ENCODE data around the gene BDH1.

BDH1 gene

DNA sequence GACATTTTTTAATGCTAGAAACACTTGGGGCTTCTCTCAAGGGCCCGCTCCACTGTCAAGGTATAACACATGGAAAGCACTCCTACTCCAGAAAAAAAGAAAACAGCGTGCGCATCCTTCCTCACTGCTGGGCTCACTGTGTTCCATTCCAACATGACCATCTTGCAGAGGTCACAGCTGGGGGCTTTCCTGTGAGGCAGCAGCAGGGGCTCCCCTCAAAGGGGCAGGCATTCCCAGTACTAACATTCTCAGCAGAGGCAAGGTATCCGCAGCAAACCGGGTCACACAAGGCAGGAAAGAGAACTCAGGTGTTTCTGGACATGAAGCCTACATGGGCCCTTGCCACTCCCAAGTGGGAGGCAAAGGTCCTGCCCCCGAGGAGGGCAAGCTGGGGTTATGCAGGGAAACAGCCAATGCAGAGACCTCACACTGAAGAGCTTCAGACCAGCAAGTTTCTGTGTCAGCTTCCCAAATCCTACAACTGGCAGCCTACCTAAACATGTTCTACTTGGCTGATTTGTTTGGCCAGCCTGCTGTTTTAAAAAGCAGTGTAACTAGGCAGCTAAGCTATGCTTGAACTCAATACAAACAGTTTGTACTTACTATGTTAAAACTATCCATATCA, 6.4 kb downstream of the BDH1 start:
- DNase-seq, result no peak

DNA sequence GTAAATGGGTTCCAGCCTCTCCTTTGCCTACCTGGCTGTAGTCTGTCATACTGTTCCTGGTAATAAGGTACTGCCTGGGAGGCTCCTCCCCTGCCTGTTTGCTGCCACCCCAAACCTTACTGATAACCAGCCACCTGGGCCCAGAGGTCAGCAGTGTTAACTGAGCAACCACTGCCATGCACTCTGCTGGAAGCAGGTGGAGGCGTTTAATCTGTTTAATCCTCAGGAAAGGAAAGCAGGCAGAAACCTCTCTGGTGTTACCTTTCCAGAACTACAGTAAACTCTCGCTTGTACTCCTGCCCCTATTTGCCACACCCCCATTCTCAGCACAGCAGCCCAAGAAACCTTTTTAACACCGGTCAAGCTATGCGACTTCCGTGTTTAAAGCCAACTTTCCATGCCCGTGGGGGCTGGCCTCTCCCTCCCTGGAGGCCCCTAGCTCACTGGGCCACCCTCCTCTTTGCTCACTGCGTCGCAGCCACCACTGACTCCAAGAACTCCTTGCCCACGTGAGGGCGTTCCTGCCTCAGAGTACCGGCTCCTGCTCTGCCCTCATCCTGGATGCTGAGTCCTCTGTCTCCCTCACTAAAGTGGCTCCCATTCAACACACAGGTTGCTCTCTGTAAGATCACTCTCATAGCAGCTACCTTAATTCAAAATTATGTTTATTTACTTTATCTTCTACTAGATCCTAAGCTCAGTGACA, 8.3 kb downstream of the BDH1 start:
- DNase-seq, result peak in 3 of 51 donors; percentile 4 to 17 (median 16)

DNA sequence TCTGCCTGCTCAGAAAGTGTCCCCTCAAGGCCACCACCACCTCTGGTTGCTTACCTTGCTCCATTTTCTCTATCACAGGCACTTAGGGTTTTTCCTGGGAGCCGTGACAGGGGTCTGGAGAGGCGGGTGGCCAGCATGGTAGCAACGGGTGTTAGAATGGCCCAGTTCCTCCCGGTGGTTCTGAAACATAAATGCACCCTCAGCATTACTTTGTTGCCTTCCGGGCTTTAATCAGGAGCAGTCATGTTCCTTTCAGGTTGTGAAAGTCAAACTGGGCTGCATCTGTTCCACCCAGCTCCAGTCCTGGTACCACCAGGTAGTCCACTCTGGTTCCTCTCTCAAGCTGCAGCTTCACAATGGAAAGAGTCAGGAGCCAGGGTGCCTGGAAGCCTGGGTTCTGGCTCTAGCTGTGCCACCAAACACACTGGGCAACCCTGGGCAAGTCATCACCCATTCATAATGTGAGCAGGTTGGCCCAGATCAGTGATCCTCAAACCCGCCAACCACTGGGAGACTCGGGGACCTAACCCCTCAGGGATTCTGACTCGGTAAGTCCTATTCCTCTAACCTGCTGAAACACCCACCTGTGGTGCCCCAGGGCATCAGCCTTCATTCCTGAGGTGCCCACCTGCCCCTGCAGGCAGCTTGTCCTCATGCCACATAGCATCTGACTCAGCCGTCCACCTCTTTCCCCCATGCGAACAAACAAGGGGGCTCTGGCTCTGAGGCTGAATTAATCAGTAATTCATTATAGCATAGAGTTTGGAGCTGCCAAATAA, 9.3 kb downstream of the BDH1 start:
- no peak for DNase-seq

DNA sequence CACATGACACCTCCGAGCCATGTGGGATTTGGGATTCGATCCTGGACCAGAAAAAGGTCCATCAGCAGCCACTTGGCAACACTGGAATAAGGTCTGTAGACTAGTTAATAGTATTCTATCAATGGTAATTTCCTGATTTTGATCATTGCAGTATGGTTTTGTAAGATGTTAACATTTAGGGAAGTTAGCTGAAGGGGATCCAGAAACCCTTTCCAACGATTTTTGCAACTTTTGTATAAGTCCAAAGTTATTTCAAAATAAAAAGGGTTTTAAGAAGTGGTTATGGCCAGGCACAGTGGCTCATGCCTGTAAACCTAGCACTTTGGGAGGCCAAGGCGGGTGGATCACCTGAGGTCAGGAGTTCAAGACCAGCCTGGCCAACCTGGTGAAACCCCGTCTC, 10.2 kb downstream of the BDH1 start:
- DNase-seq, result no peak

DNA sequence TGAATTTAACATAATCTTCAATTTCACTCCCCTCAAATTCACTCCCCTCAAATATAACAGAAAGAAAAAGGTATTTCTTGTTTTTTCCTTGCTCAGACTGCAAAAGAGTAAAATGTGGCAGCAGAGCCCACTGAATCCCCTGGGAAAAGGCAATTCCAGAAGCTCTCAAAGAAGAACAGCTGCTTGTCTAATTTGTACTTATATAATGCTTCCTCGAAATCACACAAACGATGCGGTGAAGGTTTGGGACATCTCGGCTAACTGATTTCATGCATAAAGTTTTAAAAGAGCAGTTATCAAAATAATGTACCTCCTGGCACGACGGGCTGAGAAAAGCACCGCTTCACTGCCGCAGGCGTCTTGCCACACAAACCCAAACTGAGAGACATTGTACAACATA, 10.7 kb downstream of the BDH1 start:
- DNase-seq, result no peak

DNA sequence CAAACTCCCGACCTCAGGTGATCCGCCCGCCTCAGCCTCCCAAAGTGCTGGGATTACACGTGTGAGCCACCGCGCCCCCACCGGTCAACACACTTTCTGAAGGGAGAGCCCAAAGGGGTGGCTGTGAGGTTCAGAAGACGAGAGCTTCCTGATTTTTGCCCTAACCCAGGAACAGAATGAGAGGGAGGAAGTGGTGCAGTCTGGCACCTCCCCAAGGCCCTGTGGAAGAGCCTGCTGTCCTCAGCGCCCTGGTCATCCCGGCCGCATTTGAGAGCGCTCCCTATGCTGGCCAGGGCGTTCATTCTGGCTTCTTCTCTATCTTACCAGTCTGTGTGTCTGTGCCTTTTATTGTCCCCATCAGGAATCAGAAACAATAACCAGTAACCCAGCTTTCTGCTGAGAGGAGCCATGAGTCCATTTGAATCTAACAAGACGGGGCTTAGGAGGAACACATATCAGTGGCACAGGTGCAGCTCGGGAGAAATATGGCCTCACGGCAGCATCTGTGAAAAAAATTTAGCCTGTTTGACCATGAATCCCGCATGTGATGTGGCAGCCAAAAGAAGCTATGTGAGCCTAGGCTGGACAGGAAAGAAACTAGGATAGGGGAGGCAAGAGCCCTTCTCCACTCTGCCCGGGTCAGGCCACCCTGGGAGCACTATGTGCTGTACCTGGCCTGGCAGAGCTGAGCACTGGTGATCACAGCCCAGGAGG, 12.9 kb downstream of the BDH1 start:
- DNase-seq, result peak in 7 of 51 donors; percentile 6 to 23 (median 15)

DNA sequence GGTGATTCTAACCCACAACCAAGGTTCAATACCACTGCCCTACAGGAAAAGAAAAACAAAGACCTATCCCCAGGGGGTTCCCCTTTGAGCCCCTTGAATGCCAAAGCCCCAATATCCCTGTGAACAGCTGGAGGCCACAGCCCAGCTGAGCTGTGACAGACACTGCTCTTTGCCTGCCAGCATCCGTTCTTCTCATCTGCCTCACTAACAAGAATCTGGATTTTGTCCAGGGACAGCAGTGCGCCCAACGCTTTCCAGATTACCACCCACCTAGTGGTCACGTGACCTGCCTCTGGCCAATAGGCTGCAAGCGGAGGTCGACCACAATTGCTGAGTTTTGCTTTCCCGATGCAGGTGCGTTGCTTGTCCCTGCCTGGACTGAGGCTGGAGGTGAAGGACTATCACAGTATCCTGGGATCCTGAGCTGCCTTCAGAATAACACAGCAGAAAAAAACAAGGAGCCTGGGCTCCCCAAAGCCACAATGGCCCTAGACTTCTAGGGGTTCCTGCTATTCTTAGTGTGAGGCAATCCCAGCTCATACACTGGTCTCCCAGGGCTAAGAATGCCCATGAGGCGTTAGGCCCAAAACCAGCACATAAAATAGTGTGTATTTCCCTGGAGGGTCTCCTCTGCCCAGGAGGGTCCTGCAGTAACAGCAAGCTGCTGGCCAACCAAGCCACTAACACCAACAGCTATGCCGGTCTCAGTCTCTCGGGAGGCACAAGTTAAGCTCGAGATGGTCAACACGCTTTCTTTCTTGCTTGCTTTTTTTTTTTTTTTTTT, 13.8 kb downstream of the BDH1 start:
- peak in 30 of 51 donors; percentile 9 to 60 (median 36) for DNase-seq

DNA sequence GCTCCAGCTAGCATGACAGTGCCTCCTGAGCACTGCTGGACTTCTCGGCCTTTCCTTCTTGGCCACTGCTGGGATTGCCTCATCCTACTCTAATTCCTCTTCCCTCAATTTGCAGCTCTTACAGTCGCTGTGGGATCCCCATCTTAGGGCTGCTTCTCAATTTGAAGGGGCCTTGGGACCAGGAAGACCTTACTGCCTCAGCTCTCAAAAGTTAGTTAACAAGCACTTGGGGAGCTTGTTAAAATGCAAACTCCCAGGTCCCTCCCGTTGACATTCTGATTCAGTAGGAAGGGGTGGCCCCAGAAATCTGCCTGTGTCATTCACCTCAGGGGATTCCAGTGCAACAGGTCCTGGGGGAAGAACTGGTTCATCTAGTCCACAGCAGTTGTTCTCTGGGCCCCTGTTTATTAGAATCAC, 14.8 kb downstream of the BDH1 start:
- no peak for DNase-seq

DNA sequence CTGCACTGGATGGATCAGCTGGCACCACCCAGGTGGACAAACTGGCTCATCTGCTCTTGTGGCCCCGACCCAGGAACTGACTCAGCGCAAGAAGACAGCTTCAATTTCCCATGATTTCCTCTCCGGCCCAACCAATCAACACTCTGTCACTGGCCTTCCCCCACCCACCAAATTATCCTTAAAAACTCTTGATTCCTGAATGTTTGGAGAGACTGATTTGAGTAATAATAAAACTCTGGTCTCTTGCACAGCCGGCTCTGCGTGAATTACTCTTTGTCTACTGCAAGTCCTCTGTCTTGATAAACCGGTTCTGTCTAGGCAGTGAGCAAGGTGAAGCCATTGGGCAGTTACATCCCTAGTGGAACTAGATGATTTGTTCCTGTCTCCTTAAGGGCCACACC, 16.1 kb downstream of the BDH1 start:
- no peak for DNase-seq

DNA sequence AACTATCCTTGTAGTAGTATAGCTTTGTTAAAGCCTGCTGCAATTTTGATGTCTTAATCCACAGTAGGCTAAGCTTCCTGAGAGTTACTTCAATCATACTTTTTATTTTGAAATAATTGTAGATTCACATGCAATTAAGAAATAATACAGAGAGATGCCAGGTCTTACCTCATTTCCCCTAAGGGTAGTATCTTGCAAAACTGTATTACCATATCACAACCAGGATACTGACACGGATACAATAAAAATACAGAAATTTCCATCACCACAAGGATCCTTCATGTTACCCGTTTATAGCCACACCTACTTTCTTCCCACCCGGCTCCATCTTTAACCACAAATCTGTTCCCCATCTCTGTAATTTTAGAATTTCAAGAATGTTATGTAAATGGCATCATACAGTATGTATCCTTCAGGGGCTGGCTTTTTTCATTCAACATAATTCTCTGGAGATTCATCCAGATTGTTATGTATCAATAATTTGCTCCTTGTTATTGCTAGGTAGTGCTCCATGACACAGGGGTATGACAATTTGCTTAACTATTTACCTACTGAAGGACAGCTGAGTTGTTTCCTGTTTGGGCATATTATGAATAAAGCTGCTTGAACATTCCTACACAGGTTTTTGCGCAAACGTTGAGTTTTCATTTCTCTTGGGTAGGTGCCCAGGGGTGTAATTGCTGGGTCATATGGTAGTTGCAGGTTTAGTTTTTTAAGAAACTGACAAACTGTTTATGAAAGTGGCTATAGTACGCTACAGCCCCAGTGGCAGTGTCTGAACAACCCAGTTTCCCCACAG, 21.6 kb downstream of the BDH1 start:
- no peak for DNase-seq

DNA sequence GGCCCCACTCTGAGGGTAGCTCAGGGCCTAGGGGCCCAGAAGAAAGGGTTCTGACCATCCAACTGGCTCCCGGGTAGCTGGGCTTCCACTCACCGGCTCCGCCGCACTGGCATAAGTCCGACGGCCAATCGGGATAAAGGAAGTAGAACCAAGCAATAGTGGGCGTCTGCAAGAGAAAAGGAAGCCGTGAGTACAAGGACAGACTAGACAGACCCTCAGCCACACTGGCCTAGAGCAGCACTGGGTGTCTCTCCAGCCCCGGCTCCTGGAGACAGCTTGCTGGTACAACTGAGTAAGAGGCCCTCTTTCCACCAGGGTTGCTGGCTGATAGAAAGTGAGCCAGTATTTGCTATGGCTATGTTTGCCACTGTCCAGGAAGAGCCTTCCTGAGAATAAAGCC, 22.4 kb downstream of the BDH1 start:
- no peak for DNase-seq

DNA sequence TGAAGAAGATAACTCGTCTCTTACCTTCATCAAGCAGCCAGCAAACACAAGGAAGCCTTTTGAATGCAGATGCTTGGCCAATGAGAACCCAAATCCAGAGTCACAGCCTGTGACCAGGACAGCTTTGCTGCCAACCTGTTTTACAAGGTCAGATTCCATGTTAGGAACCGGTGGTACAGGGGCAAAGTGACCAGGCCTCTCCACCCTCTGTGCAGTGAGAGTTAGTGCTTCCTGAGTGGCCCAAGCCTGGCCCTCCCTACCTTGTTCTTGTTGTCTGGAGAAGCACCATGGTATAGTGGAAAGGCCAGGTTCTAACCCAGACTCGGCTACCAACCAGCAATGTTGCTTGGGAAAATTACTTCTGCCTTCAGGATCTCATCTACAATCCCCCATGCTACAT, 23.4 kb downstream of the BDH1 start:
- no peak for DNase-seq

DNA sequence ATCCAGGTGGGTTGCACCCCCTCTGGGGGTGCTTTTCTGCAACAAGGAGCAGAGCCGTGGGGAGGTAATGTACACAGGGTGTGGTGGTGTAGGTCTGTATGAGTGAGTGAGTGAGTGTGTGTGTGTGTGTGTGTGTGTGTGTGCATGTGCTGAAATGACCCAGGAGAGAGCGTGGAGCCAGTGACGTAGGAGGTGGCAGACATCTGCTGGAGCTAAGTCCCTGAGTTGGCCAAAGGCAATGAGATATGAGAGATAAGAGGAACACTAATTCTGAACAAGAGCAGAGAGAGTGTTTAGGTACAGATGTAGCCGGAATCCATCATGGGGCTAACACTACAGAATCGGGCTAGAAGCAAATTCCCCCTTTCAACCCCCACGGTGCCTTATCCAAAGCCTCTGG, 27.6 kb downstream of the BDH1 start:
- DNase-seq, result no peak

DNA sequence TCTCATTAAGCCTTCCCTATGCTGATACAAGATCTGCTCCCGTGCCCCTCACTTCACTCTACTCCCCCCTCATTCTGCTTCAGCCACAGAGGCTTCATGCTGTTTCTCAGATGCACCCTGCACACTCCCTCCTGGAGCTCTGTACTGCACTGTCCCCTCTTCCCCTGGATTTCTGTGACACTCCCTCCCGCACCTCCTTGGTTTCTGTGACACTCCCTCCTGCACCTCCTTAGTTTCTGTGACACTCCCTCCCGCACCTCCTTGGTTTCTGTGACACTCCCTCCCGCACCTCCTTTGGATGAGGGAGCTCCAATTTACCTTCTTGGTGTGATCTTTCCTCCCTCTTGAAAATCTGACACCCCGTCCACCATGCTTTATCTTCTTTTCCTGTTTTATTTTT, 28.2 kb downstream of the BDH1 start:
- DNase-seq, result no peak

DNA sequence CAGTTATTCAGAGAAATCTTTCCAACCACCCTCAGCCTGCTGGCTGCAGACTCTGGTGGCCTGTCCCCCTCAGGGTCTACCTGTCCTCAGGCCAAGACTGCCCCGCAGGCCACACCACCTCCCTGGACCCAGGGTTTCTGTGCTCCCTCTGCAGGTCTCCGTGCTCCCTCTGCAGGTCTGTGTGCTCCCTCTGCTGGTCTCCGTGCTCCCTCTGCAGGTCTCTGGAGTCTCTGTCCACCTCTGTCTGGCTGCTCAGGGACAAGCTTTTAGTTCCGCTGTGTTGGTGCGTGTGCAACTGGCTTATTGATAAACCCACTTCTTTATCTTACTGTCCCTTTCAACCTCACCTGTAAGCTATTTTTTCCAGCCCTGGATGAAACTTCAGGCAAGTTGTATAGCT, 30.1 kb downstream of the BDH1 start:
- no peak for DNase-seq

DNA sequence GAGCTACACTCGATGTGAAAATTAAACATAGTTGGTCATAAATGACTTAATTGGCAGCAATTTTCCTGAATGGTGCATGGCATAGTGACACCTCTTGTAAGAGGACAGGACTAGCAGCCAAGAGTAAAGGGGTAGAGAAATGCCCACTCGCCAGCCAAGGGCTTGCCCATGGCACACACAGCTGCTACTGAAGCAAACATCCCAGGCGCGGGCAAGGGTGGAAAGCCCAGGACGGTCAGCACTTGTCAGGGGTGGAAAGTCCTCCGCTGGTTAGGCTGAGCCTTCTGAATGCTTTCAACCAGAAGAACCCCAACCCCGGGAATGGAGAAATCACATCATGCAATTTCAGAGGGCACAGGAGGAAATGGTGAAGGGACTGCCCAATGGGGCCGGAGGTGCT, 31.6 kb downstream of the BDH1 start:
- DNase-seq, result no peak

DNA sequence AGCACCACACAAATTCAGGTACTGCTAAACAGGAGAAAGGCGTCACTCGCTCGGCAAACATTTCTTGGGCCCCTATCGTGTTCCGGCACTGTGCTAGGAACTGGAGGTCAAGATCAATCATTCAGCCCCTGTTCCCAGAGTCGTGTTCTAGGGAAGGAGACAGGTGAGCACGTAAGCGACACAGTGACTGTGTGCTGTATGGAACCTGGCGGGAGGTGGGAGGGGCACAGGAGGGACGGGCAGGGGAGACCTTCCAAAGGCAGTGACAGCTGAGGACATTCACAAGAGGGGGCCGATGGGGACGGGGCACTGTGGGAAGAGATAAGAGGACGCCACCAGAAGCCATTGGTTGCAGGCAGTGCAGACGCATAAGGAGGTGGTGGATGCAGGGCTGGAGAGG, 32.2 kb downstream of the BDH1 start:
- DNase-seq, result no peak

DNA sequence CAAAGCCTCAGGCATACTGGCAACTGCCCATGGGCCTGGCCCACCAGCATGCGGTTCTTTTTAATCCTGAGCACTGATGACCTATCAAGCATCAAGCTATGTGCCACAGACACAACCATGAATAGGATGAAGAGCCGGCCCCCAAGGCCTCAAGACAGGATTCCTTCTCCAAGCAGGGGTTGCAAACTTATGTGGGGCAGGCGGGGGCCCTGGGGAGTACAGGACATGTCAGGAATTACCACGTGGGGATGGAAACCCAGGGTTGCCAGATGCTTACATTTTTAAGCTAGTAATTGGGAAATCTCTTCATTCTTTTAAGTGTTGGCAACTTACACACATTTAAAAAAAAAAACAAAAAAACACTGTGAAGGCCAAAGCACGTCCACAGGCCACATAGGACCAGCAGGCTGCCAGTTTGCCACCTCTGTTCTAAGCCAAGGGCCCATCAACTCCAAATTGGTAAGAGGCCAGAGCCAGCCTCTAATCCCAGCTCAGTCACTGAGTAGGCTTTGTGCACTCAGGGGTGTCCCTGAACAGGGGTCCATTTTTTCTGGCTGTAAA, 32.8 kb downstream of the BDH1 start:
- no peak for DNase-seq

DNA sequence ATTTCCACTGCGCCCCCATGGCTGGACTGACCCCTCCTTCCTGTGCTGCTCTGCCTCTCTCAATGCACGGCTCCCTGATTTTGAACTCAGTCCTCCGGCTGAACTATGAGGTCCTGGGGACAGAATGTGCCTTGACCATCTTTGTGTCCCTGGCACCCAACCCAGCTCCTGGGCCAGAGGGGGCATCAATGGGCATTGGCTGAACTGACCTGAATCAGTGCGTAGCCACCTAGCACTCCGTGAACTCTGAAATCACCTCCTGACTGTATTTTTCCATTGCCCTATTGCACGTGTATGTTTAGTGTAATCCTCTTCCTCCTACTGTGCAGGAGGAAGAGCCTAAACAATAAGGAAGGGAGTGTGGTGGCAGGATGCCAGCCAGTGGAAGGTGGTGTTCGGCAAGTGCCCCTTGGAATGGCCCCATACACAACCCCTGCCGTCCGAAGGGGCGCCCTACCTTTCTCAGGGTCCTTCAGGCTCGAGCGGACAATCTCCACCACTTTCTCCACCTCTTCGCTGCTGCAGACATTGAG, 33.5 kb downstream of the BDH1 start:
- DNase-seq, result no peak

Data from hypothalamus (tissue), 51 donors.